GM10248 (cell line): ENCODE results near the gene SFSWAP.
"Not testable (repeated sequence)": the region's sequence is repeated elsewhere in the genome, so short reads cannot be mapped to it uniquely, and the experiment has no call there.

ENCODE experiments used
- CTCF ChIA-PET: fragments of 300-600 bp; sonication (Branson Sonifier 250); formaldehyde crosslinking; extraction: SDS; loops from one replicate; lab custom pipeline; 2021; ENCODE audit warnings: antibody characterized with exemption; lab: Yijun Ruan, JAX
- POLR2A ChIA-PET: fragments of 350-650 bp; sonication (Branson Sonifier 250); formaldehyde crosslinking; extraction: SDS; loops from one replicate; lab custom pipeline; 2020; ENCODE audit warnings: antibody characterized with exemption; lab: Yijun Ruan, JAX
- DNase-seq: peaks from one replicate; pipeline ENCODE4 v3.0.0; 2012; ENCODE audit errors: extremely low spot score
- CTCF ChIP-seq: IDR thresholded peaks from 2 replicates; pipeline ENCODE4 v1.5.1; 2012; ENCODE audit warnings: mild to moderate bottlenecking, low read depth; ENCODE audit errors: extremely low read depth, missing control alignments, control extremely low read depth

The SFSWAP gene

GRCh38 chr12:131773582-131774221 lies 62.8 kb downstream of the SFSWAP start:
- POLR2A ChIA-PET: no interaction called here
- CTCF ChIA-PET: interaction anchor here (1.2 to 3.2 kb wide), 5 partner anchors 8 to 19 kb away, joined by 3 to 12 read pairs (median 5); no protein-coding TSS in a partner anchor
- no peak for TF ChIP-seq CTCF
- DNase-seq: peak; percentile 79

- no peak for TF ChIP-seq CTCF
- DNase-seq: no peak
- ChIA-PET CTCF (interaction anchor here (1.2 to 3.2 kb wide), 3 partner anchors 10 to 20 kb away, joined by 3 to 12 read pairs (median 5); no protein-coding TSS in a partner anchor), POLR2A (no interaction called here)
These were observed 63.9 kb downstream of the SFSWAP start for GRCh38 chr12:131774576-131775391.

- ChIA-PET CTCF (interaction anchor here (0.9 to 3.2 kb wide), 4 partner anchors 9 to 671 kb away, joined by 3 to 12 read pairs (median 5); no protein-coding TSS in a partner anchor), POLR2A (interaction anchor here (0.5 to 0.6 kb wide), 2 partner anchors 20 to 44 kb away, joined by 3 to 11 read pairs; no protein-coding TSS in a partner anchor)
- no peak for TF ChIP-seq CTCF
- DNase-seq: no peak
These were observed 64.7 kb downstream of the SFSWAP start for GRCh38 chr12:131775392-131776236.

GRCh38 chr12:131776237-131776889 lies 65.5 kb downstream of the SFSWAP start:
- CTCF ChIA-PET: interaction anchor here (0.9 to 3.2 kb wide), 3 partner anchors 21 to 672 kb away, joined by 3 to 12 read pairs (median 5); no protein-coding TSS in a partner anchor
- POLR2A ChIA-PET: no interaction called here
- DNase-seq: peak; percentile 64
- TF ChIP-seq CTCF: no peak

GRCh38 chr12:131777269-131777668 lies 66.4 kb downstream of the SFSWAP start:
- DNase-seq, CTCF ChIA-PET, POLR2A ChIA-PET: not testable (repeated sequence)

- TF ChIP-seq CTCF: no peak
- ChIA-PET POLR2A (no interaction called here), CTCF (no interaction called here)
- no peak for DNase-seq
These were observed 68.1 kb downstream of the SFSWAP start for GRCh38 chr12:131779027-131779426.
